SH-SY5Y (cell line): ENCODE data around the gene ZDHHC8.

Source experiments
- GATA2 ChIP-seq: IDR thresholded peaks from 2 replicates; pipeline ENCODE4 v1.6.1; 2011; ENCODE audit warnings: mild to moderate bottlenecking, low read depth, low read length
- GATA3 ChIP-seq: IDR thresholded peaks from 2 replicates; pipeline ENCODE4 v1.6.1; 2011; ENCODE audit warnings: low read depth, mild to moderate bottlenecking, low read length, moderate library complexity

The ZDHHC8 gene

GRCh38 chr22:20107951-20108756, 23.4 kb upstream of the ZDHHC8 start:
- no peak for TF ChIP-seq GATA2
- no peak for TF ChIP-seq GATA3

GRCh38 chr22:20108757-20109230, 22.8 kb upstream of the ZDHHC8 start:
- TF ChIP-seq GATA3 (no peak), GATA2 (no peak)

- no peak for TF ChIP-seq GATA2
- no peak for TF ChIP-seq GATA3
Measured at GRCh38 chr22:20109411-20110358, 21.9 kb upstream of the ZDHHC8 start.

GRCh38 chr22:20110359-20110985, 21.1 kb upstream of the ZDHHC8 start:
- TF ChIP-seq GATA3 (no peak), GATA2 (no peak)

- TF ChIP-seq GATA2 (no peak), GATA3 (no peak)
Measured at GRCh38 chr22:20111045-20111688, 20.4 kb upstream of the ZDHHC8 start.

- TF ChIP-seq GATA3 (no peak), GATA2 (no peak)
Measured at GRCh38 chr22:20111689-20112622, 19.6 kb upstream of the ZDHHC8 start.

- TF ChIP-seq GATA2, result no peak
- TF ChIP-seq GATA3, result no peak
Measured at GRCh38 chr22:20112623-20113511, 18.7 kb upstream of the ZDHHC8 start.

- TF ChIP-seq GATA3, result no peak
- TF ChIP-seq GATA2, result no peak
Measured at GRCh38 chr22:20113551-20114310, 17.9 kb upstream of the ZDHHC8 start.

GRCh38 chr22:20114506-20115475, 16.8 kb upstream of the ZDHHC8 start:
- TF ChIP-seq GATA3, result no peak
- TF ChIP-seq GATA2, result no peak
